NCI-H69 (cell line): Measurements from ENCODE around the gene SMARCAD1.
"Not testable (repeated sequence)": the region's sequence is repeated elsewhere in the genome, so short reads cannot be mapped to it uniquely, and the experiment has no call there.

Source experiments
- DNase-seq: peaks from one replicate; lab custom pipeline; 2025; lab: John Stamatoyannopoulos, UW

SMARCAD1 gene

DNA sequence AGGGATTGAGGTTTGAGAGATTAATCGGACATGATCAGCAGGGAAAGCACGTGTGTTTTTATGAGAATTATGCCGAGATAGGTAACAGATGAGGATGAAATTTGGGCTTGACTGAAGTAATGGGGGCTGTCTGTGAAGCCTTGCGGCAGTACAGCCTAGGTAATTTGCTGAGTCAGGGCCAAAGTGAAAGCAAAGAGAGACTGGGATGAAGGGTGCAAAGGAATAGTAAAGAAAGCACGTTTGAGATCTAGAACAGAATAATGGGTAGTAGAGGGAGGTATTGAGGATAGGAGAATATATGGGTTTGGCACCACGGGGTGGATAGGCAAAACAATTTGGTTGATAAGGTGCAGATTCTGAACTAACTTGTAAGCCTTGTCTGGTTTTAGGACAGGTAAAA lies 87.8 kb downstream of the SMARCAD1 start:
- not testable (repeated sequence) for DNase-seq

DNA sequence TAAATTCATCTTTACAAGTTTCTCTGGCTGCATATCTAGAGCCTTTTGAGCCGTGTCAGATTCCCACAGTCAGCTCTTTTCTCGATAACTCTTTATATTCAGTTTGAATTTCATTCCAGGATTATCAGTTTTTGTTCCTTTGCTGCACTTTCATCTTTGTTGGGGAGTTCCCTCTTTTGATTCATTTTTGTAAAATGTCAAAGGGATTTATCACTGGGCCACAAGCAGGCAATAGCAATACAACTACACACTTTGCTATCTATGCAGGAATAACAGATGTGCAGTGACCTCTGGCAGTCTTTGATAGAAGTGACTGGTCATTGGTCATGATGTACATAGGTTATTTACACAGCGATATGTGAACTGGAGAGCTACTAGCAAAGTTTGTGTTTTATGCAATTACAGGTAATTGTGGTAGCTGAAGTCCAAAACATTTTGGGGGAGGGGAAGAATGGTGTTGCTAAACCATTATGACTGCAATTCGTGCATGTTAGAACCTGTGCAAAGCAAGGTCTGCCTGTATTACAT lies 91.1 kb downstream of the SMARCAD1 start:
- DNase-seq = peak; percentile 13

DNA sequence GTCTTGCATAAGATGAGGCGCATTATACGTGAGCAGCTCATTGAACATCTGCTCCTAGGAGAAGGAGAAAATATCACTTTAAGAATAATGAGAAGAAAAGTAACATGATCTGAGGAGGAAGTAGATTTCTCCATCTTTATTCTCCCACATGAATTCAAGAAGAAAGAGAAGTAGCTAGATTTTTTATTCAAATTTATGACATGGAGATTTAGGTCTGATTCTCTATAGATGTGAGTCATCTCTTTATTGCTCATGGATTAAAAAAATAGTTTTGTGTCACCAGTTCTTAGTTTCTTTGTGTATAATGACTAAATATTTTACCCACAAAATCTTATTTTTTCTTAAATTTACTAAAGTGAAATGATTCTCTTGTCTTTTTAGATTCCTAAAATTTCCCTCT lies 94.5 kb downstream of the SMARCAD1 start:
- DNase-seq = no peak

DNA sequence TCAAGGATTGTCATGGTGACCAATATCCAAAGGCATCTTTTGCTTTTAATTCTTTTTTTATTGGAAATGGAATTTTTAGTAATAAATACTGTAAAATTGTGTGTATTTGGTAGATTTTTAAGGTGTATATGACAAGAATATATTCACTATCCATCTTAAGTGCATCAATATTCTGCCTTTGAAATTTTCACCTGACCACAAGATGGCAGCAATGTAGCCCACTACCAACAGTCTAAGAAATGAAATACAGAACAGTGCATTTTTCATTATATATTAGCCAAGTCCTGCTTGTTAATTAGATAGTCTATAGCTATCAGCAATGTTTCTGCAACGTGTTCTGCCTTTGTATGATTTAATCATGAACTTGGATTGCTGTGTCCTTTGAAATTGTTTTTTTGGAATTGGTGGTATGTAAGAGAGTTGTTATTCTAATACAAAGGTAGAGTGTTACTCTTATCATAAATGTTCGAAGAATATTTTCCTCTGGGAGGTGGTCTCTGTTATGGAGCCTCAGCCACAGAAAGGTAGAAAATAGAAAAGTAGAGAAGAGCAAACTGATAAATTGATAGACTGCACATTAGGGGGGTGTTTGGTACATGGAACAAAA lies 96.8 kb downstream of the SMARCAD1 start:
- DNase-seq = peak; percentile 24

DNA sequence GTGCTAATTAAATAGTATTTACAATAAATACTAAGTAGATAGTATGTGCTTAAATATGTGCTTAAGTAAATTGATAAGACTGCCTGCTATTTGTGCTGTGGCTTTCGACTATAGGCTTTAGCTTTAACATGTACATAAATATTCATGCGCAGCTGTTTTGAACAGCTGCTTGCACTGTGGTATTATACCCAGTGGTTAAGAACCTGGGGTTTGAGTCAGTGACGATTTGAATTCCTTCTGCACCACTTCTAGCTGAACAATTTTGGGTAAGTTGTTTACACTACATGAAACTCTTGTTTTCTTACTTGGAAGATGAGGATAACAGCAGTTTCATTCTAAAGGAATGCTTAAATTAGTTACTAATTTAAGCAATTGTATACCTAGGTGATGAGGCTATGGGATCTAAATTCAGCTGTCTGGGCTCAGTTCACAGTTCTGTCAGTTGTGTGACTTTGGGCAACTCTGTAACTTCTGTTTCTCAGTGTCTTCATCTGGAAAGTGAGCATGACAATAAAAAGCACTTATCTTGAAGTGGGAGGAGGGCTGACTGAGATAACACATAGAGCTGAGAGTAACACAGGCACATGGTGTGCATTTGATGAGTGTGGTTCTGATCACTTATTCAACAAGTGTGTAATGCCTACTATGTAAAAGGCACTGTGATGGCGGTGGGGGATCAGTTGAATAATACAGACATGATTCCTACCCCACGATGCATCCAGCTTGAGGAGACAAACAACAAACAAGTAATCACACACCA lies 98.0 kb downstream of the SMARCAD1 start:
- DNase-seq = peak; percentile 22

DNA sequence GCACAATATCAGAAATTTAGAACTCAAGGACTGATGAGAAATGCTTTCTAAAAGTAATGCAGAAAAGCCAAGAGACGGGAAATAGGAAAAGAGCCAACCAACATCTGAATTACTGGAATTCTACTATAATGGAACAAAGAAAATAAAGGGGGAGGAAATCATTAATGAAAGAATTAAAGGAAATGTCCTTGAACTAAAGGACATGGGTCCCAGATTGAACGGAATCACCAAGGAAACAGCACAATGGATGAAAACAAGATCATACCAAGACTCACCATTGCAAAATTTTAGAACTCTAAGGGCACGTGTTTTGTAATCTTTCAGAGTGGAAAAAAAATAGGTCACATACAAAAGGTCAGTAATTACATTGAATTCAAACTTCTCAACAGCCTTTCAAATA lies 99.0 kb downstream of the SMARCAD1 start:
- DNase-seq = no peak

DNA sequence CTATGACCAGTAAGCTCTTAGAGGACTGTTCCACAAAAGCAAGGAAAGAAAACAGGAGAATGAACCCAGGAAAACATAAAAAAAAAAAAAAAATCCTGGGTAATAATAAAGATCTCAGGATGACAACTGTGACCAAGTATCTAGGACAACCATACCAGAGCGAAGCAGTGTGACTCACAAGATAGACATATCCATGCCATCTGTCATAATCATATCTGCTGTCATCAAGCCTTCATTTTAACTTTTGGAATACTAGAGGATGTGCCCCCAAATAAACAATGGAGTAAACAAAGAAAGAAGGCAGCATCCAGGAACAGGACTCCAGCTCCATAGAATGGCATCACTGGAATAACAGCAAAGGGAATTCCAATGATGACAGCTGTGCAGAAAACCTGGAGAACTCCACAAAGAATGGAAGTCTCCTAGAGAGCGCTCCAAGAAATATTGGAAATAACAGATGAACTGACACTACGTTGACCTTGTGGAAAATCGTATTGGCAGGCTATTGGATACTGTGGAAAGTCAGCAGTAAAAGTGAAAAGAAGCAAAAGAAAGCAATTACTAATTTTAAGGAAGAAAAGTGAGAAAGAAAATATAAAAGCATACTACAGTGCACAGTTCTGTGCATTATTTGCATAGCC lies 99.7 kb downstream of the SMARCAD1 start:
- no peak for DNase-seq

DNA sequence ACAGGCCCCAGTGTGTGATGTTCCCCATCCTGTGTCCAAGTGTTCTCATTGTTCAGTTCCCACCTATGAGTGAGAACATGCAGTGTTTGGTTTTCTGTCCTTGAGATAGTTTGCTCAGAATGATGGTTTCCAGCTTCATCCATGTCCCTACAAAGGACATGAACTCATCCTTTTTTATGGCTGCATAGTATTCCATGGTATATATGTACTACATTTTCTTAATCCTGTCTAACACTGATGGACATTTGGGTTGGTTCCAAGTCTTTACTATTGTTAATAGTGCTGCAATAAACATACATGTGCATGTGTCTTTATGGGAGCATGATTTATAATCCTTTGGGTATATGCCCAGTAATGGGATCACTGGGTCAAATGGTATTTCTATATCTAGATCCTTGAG lies 112.3 kb downstream of the SMARCAD1 start:
- DNase-seq = not testable (repeated sequence)

DNA sequence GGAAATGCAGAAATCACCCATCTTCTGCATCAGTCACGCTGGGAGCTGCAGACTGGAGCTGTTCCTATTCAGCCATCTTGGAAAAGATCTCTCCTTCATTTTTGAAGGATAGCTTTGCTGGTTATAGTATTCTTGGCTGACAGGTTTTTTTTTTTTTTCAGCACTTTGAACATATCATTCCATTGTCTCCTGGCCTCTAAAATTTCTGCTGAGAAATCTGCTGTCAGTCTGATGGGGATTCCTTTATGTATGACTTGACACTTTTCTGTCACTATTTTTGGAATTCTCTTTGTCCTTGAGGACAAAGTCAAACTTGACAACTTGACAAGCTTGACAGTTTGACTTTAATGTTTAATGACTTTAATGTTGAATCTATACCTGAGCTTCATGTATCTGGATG lies 118.2 kb downstream of the SMARCAD1 start:
- DNase-seq = no peak

DNA sequence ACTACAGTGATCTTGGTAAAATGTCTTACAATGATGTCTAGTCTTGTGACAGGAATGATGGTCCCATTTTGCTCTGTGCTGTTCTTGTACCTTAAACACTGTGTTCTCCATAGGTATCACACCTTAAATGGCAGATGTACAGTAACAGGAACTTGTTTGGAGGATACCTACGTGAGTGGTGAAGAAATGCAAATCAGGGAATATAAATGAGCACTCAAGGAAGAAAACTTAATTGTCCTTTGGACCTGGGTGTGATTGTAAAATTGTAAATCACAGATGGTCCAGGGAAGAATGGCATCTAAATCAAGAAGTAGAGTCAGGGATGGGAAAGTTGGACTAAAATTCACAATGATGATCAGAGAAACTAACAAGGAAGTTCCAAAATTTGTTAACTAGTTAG lies 122.3 kb downstream of the SMARCAD1 start:
- DNase-seq = no peak

DNA sequence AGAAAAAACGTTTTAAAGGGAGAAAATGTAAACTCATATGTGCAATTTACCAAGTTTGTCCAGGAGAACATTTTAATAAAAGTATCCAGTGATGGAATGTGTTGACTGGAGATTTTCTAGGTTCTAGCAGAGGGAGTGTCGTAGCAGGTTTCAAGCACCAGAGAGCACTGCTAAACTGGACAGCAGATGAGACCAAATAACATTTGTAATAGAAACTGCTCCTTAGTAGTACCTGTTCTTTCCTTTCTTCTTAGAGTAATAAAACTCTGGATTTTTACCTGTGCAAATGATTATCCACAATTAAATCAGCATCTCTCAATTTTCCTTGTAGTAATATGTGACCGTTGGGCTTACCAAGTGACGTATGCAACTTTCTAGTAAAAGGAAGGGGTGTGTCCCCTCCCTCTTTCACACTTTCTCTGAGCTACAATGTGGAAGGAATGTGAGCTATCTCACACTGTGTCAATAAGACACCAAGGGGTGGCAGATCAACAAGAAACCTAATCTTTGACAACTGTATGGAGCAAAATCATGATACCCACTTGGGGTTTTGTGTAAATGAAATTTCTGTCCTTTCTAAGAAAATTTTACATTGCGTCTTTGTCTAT lies 125.4 kb downstream of the SMARCAD1 start:
- peak; percentile 5 for DNase-seq

DNA sequence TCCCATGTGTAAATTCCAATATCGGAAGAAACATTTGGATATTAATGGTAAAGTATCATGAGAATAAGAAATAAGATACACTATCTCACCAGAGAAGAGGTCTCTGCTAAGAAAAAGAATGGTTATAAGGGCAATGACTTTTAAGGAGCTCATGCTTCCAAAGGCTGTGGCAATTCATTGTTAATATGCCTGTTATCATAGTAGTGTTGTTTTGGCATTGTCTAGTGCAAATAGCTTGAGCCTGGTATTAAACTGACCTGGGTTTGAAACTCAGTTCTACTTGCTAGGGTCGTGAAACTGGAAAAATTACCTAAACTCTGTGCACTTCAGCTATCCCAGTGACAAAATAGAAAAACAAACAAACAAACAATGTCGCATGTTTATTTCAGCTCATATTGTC lies 126.2 kb downstream of the SMARCAD1 start:
- DNase-seq = no peak

DNA sequence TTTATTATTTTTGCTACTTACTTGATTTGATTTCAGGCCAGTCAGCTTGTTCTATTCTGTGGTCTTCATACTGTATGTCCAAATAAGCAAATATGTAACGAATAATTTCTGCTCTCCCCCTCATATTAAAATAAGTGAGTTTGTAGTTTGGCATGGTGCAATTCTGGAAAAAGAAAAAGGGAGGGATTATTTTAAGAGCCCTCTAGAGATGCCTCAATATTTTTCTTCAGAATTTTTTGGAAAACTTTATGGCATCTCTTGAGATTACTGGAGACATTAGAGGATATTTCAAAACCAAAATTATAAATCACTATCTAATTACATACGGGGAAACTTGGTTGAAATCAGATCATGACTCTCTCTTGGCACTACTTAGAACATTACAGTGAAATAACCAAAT lies 126.8 kb downstream of the SMARCAD1 start:
- DNase-seq = no peak

DNA sequence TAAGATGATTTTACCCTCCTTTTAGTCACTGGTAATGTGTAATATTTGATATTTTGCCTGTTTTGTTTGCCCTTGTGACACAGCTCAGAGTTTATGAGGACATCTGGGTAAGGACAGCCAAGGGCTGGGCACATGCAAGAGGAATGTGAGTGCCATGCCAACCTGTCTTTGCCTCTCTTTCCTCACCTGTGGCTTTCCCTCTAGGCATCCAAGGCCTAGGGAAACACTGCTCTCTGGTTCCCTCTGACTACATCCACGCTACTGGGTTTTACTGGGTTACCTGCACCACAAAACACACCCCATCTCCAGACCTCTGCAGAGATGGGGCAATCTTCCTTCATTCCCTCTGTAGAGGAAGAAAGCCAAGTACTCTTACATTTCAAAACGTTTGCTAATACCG lies 127.3 kb downstream of the SMARCAD1 start:
- no peak for DNase-seq

DNA sequence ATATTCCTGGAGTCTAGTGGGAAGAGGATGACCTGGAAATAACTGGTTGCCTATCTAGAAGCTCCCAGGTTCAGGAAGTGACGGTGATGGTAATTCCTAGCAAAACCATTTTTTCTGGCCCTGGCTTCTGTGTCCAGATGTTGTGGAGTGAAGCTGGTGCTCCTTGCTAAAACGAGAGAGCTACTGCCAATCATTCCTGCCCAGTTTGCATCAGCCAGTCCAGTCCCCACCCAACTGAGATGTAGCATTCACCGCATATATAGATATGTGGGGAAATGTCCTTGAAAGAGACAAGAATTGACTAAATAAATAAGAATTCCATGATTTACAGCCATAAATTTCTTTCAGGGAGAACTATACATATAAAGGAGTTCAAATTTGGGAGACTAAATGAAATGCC lies 128.6 kb downstream of the SMARCAD1 start:
- no peak for DNase-seq

DNA sequence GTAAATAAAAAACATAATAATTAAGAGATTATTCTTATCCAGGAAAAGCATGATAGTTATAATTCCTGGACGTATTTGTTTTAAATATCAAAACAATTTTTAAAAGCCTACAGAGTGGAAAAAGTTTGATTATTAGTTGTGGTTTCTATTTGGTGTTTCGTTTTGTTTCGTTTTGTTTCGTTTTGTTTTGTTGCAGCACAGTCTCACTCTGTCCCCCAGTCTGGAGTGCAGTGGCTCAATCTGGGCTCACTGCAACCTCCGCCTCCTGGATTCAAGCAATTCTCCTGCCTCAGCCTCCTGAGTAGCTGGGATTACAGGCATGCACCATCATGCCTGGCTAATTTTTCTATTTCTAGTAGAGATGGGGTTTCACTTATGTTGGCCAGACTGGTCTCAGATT lies 129.1 kb downstream of the SMARCAD1 start:
- DNase-seq = not testable (repeated sequence)

DNA sequence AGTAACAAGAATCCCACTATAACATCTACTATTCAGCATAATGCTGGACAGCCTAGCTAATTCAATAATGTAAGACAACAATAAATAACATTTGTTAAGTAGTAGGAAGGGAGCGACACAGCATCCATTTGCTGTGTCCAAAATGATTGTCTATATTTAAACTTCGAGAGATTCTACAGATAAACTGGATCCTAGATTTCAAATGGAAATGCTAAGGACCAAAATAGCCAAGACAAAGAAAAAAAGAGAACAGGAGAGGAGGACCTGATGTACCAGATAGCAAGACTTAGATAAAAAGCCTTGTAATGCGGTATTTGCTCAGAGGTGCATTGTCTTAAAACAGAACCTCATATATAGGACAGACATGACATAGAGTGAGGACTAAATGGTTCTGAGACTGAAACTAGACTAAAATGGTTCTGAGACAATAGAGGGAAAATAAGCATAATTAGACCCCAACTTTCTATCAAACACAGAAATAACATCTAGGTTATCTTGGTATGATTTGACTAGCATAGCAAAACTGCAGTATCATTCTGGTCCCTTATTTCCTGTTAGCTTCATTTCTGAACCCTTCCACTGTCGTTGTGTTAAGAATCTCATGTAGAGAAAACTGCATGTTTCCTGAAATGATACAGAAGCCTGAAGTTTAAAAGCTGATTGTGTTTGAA lies 131.2 kb downstream of the SMARCAD1 start:
- DNase-seq = no peak

DNA sequence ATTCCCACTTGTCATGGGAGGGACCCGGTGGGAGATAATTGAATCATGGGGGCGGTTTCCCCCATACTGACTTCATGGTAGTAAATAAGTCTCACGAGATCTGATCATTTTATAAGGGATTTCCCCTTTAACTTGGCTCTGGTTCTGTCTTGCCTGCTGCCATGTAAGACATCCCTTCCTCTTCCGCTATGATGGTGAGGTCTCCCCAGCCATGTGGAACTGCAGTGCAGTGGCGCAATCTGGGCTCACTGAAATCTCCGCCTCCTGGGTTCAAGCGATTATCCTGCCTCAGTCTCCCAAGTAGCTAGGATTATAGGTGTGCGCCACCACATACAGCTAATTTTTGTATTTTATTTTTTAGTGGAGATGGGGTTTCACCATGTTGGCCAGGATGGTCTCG lies 132.1 kb downstream of the SMARCAD1 start:
- no peak for DNase-seq
